Lower leg skin (tissue), 3 donors: ENCODE measurements around the gene POU5F1.

ENCODE experiments used
- CTCF ChIP-seq, 3 donors: fragments of 450-650 bp; IDR thresholded peaks; one replicate each; pipeline ENCODE4 v1.5.1; 2016; ENCODE audit warnings: antibody characterized with exemption in 3 of 3, mild to moderate bottlenecking in 3 of 3, moderate library complexity in 2 of 3
- POLR2A ChIP-seq, 2 donors: fragments of 450-650 bp; IDR thresholded peaks; one replicate each; pipeline ENCODE4 v1.6.1; 2016 to 2017; ENCODE audit warnings: antibody characterized with exemption in 2 of 2, mild to moderate bottlenecking in 1 of 2, moderate library complexity in 1 of 2

- TF ChIP-seq CTCF (IDR thresholded peaks at IDR 0.05) (no peak), POLR2A (IDR thresholded peaks at IDR 0.05) (no peak)
Measured at GRCh38 chr6:31187780-31188194, 17.3 kb upstream of the POU5F1 start.
